H1 (cell line): ENCODE measurements around the gene SCAPER. TPM values are rescaled to one million over a fixed set of nuclear protein-coding genes. Genes with fewer than 3 reads are reported as not detected.

ENCODE experiments used
- CBX5 ChIP-seq: fragments of 300-800, 300-1000 bp; sonication (generic); IDR thresholded peaks from 2 replicates; pipeline ENCODE4 v1.7.1; 2016; ENCODE audit warnings: antibody characterized with exemption, low read length, low read depth
- CHD7 ChIP-seq: fragments of 300-600 bp; sonication (generic); IDR thresholded peaks from 2 replicates; pipeline ENCODE4 v1.7.1; 2012; ENCODE audit warnings: low read length, moderate library complexity, mild to moderate bottlenecking, inconsistent platforms; ENCODE audit not compliant: insufficient replicate concordance
- KDM1A ChIP-seq: fragments of 200-600, 300-600 bp; sonication (generic); IDR thresholded peaks from 2 replicates; pipeline ENCODE4 v1.7.1; 2016; ENCODE audit warnings: mild to moderate bottlenecking, low read length, borderline replicate concordance
- SIX5 ChIP-seq: IDR thresholded peaks from 2 replicates; pipeline ENCODE4 v1.6.1; 2011; ENCODE audit warnings: mild to moderate bottlenecking, low read depth, low read length
- SP1 ChIP-seq: IDR thresholded peaks from 2 replicates; pipeline ENCODE4 v1.6.1; 2011; ENCODE audit warnings: low read depth, low read length
- TAF7 ChIP-seq: optimal IDR thresholded peaks from 2 replicates; pipeline ENCODE3; 2011; ENCODE audit warnings: low read depth, mild to moderate bottlenecking, inconsistent platforms, low read length, moderate library complexity, borderline replicate concordance
- TEAD4 ChIP-seq: IDR thresholded peaks from 2 replicates; pipeline ENCODE4 v1.6.1; 2012; ENCODE audit warnings: low read depth, low read length, inconsistent platforms, mixed read lengths
- USF2 ChIP-seq: IDR thresholded peaks from 2 replicates; pipeline ENCODE4 v1.6.1; 2011; ENCODE audit warnings: low read length, improper control_type of control experiment
- YY1 ChIP-seq: IDR thresholded peaks from 2 replicates; pipeline ENCODE4 v1.6.1; 2011; ENCODE audit warnings: low read depth, mild to moderate bottlenecking, low read length
- polyA plus RNA-seq, 7 experiments: library from polyadenylated mRNA; depleted of rRNA in 3 of 7; stranded (reverse) in 5 of 7; unstranded in 2 of 7; fragments of >200 nt in 5 of 7; fragments of 200-250 nt in 2 of 7; gene quantifications; 1 replicate in 5 of 7; 2 replicates in 1 of 7; 4 replicates in 1 of 7; pipeline versions ENCODE4 v1.2.1 to v1.2.3, GENCODE V29; 2011 to 2013; ENCODE audit warnings: missing spikeins in 2 of 7, mixed read lengths in 2 of 7
- total RNA-seq: library from RNA; stranded (reverse); fragmentation: NEBNext Ultra II Directional; extraction: Animal tissue kit (Norgen Biotek cat#: 25700); gene quantifications from 2 replicates; pipeline ENCODE4 v1.2.1, GENCODE V29; 2021

The SCAPER gene
- total and polyA plus RNA-seq, 2 of the 8 experiments (the other 6 are each of a cell fraction or from before 2014, with no cell fraction given): 1.6 to 6.8 TPM

- TF ChIP-seq CHD7 (no peak), YY1 (no peak), KDM1A (no peak), SIX5 (no peak), USF2 (no peak), TEAD4 (no peak), CBX5 (no peak), SP1 (no peak), TAF7 (no peak)
Measured at GRCh38 chr15:76860201-76860600, 44.9 kb downstream of the SCAPER start (continued).
